KMS-11 (cell line): ENCODE results near the gene RPN2.

Source experiments
- H2AFZ ChIP-seq: fragments of 200-600 bp; sonication (generic); 2 replicates; pipeline ENCODE4 v1.6.1; 2016; ENCODE audit warnings: antibody characterized with exemption, mixed run types, low read depth
- H3K27ac ChIP-seq: fragments of 200-600 bp; sonication (generic); 2 replicates; pipeline ENCODE4 v1.6.1; 2016; ENCODE audit warnings: mild to moderate bottlenecking, mixed run types
- H3K27me3 ChIP-seq: fragments of 200-600 bp; sonication (generic); 2 replicates; pipeline ENCODE4 v1.6.1; 2017; ENCODE audit warnings: mild to moderate bottlenecking, low read depth, mixed run types, moderate library complexity; ENCODE audit not compliant: insufficient read depth
- H3K36me3 ChIP-seq: fragments of 200-600 bp; sonication (generic); 2 replicates; pipeline ENCODE4 v1.6.1; 2017; ENCODE audit warnings: mild to moderate bottlenecking, mixed run types; ENCODE audit not compliant: insufficient read depth
- H3K4me1 ChIP-seq: fragments of 200-600 bp; sonication (generic); 2 replicates; pipeline ENCODE4 v1.6.1; 2016; ENCODE audit warnings: mild to moderate bottlenecking, low read depth, mixed run types; ENCODE audit not compliant: poor library complexity, severe bottlenecking
- H3K4me2 ChIP-seq: fragments of 200-600 bp; sonication (generic); 2 replicates; pipeline ENCODE4 v1.7.0; 2016; ENCODE audit warnings: mild to moderate bottlenecking, mixed run types
- H3K4me3 ChIP-seq: fragments of 200-600 bp; sonication (generic); IDR thresholded peaks from 2 replicates; pipeline ENCODE4 v1.6.1; 2017; ENCODE audit warnings: low read depth, low read length, mixed read lengths; ENCODE audit not compliant: insufficient read depth
- H3K79me2 ChIP-seq: fragments of 200-600 bp; sonication (generic); 2 replicates; pipeline ENCODE4 v1.6.1; 2016; ENCODE audit warnings: low read depth, mixed run types; ENCODE audit not compliant: insufficient read depth
- H3K9ac ChIP-seq: fragments of 200-600 bp; sonication (generic); 2 replicates; pipeline ENCODE4 v1.6.1; 2016; ENCODE audit warnings: mild to moderate bottlenecking, mixed run types
- H4K20me1 ChIP-seq: fragments of 200-600 bp; sonication (generic); 2 replicates; pipeline ENCODE4 v1.6.1; 2016; ENCODE audit warnings: mild to moderate bottlenecking, mixed run types; ENCODE audit not compliant: insufficient read depth
- CTCF ChIP-seq: fragments of 200-600 bp; sonication (generic); conservative IDR thresholded peaks from 2 replicates; pipeline ENCODE4 v1.6.1; 2017; ENCODE audit warnings: low read depth, mild to moderate bottlenecking, antibody characterized with exemption, low read length, moderate library complexity, mixed read lengths

RPN2 gene

GRCh38 chr20:37273988-37274387 lies 94.9 kb downstream of the RPN2 start:
- H2AFZ ChIP-seq, result no peak overlapping the region
- H3K4me1 ChIP-seq, result no peaks in the 10 kb centered on the region
- no peak overlapping the region for H3K27ac ChIP-seq
- no peaks in the 10 kb centered on the region for H3K79me2 ChIP-seq
- H3K36me3 ChIP-seq, result no peaks in the 10 kb centered on the region
- TF ChIP-seq CTCF, result no peak
- H3K4me3 ChIP-seq, result no peak overlapping the region
- no peak overlapping the region for H3K4me2 ChIP-seq
- no peaks in the 10 kb centered on the region for H4K20me1 ChIP-seq
- H3K9ac ChIP-seq, result no peak overlapping the region
- no peaks in the 10 kb centered on the region for H3K27me3 ChIP-seq

GRCh38 chr20:37274851-37275524 lies 95.9 kb downstream of the RPN2 start:
- H3K79me2 ChIP-seq, result no peaks in the 10 kb centered on the region
- no peak overlapping the region for H2AFZ ChIP-seq
- no peak overlapping the region for H3K27ac ChIP-seq
- TF ChIP-seq CTCF, result no peak
- H3K36me3 ChIP-seq, result no peaks in the 10 kb centered on the region
- no peak overlapping the region for H3K4me3 ChIP-seq
- no peak overlapping the region for H3K9ac ChIP-seq
- no peaks in the 10 kb centered on the region for H3K4me1 ChIP-seq
- no peaks in the 10 kb centered on the region for H4K20me1 ChIP-seq
- no peak overlapping the region for H3K4me2 ChIP-seq
- H3K27me3 ChIP-seq, result no peaks in the 10 kb centered on the region

- Histone ChIP-seq H3K4me3 (no peak overlapping the region), H2AFZ (no peak overlapping the region), H3K27me3 (no peaks in the 10 kb centered on the region), H3K4me2 (no peak overlapping the region), H3K36me3 (no peaks in the 10 kb centered on the region), H3K4me1 (no peaks in the 10 kb centered on the region), H3K9ac (no peak overlapping the region), H3K27ac (no peak overlapping the region), H3K79me2 (no peaks in the 10 kb centered on the region), H4K20me1 (no peaks in the 10 kb centered on the region)
- no peak for TF ChIP-seq CTCF
These were observed 97.5 kb downstream of the RPN2 start for GRCh38 chr20:37276494-37277252.

- Histone ChIP-seq H3K4me2 (no peak overlapping the region), H3K9ac (no peak overlapping the region), H4K20me1 (no peaks in the 10 kb centered on the region), H3K27ac (no peak overlapping the region), H3K79me2 (no peaks in the 10 kb centered on the region), H3K27me3 (no peaks in the 10 kb centered on the region), H2AFZ (no peak overlapping the region), H3K36me3 (no peaks in the 10 kb centered on the region), H3K4me3 (no peak overlapping the region), H3K4me1 (no peaks in the 10 kb centered on the region)
- no peak for TF ChIP-seq CTCF
These were observed 98.1 kb downstream of the RPN2 start for GRCh38 chr20:37277253-37277593.
